ENCODE measurements around the gene MRPS22. TPM values are rescaled to one million over a fixed set of nuclear protein-coding genes. Genes with fewer than 3 reads are reported as not detected.

MRPS22 gene
- total RNA-seq, 1 experiment from 2014 or later = 95.1 TPM

DNA sequence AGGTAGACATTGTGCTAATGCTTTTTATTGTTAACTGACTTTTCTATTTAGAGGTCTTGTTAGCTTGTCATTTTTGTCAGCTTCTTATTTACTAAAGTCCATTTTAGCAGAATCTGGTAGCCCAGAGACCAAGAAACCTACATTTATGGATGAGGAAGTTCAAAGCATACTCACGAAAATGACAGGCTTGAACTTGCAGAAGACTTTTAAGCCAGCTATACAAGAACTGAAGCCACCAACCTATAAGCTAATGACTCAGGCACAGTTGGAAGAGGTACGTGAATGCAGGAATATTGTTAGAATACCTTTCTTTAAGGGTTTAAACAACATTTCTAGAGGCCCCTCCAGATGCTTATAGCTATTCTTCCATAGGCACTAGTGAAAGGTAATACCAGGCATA lies 3.0 kb downstream of the MRPS22 start:
- Histone ChIP-seq H4K20me1 (ENCODE audit: insufficient read depth) (no peaks in the 10 kb centered on the region), H3K4me1 (ENCODE audit: control insufficient read depth in 1 of 2, insufficient read depth in 2 of 2, low read length in 2 of 2) (peaks cover 6 to 14% of the 10 kb centered on the region in 2 experiments; a peak in 3 of 4 replicates), H3K4me3 (replicated peaks in 1 of 2; ENCODE audit: low read depth in 1 of 2, low read length in 2 of 2) (no peak overlapping the region), H3K9me3 (ENCODE audit: control insufficient read depth in 1 of 2, insufficient read depth in 1 of 2, low read depth in 1 of 2, low read length in 2 of 2) (no peaks in the 10 kb centered on the region), H3K36me3 (ENCODE audit: control insufficient read depth in 1 of 2, insufficient read depth in 2 of 2, low read length in 2 of 2) (peaks cover 36 to 47% of the 10 kb centered on the region in 2 experiments), H3K27me3 (ENCODE audit: insufficient read depth, low read length) (no peaks in the 10 kb centered on the region), H3K4me2 (ENCODE audit: low read length) (no peak overlapping the region), H2AFZ (ENCODE audit: low read depth, low read length, poor library complexity, severe bottlenecking) (no peak overlapping the region), H3K9ac (ENCODE audit: low read length) (no peak overlapping the region), H3K27ac (ENCODE audit: low read depth, low read length) (no peak overlapping the region), H3K9me2 (ENCODE audit: insufficient read depth) (no peaks in the 10 kb centered on the region), H3K79me2 (ENCODE audit: insufficient read depth, low read length) (peaks cover 48% of the 10 kb centered on the region)
- intact Hi-C loops (cut with micrococcal nuclease) = loop anchor here (10.0 kb wide), 1 partner anchor 752 kb away; the partner anchor contains the start of gene CEP70
- ATAC-seq = no peak
- no TSS peak for BruUV-seq (replicated peaks)
- TF ChIP-seq EZH2 (IDR thresholded peaks at IDR 0.05) = no peak
- TF ChIP-seq JUND (IDR thresholded peaks at IDR 0.05) = no peak
- no peak for TF ChIP-seq POLR2AphosphoS5 (IDR thresholded peaks at IDR 0.05; ENCODE audit: low read depth, low read length)
- TF ChIP-seq, protein P1, sequence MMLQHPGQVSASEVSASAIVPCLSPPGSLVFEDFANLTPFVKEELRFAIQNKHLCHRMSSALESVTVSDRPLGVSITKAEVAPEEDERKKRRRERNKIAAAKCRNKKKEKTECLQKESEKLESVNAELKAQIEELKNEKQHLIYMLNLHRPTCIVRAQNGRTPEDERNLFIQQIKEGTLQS (IDR thresholded peaks at IDR 0.05) = no peak
- no peak for TF ChIP-seq RAD21 (IDR thresholded peaks at IDR 0.05; ENCODE audit: low read depth)
- no peak for TF ChIP-seq MAX (IDR thresholded peaks at IDR 0.05)
- no peak for TF ChIP-seq ELF1 (IDR thresholded peaks at IDR 0.05; ENCODE audit: borderline replicate concordance, low read depth)
- no peak for DNase-seq (ENCODE audit: low read depth, low spot score)
- CTCF ChIA-PET = interaction anchor here (1.1 kb wide), 1 partner anchor 423 kb away, joined by 3 read pairs; no protein-coding TSS in a partner anchor
- RAD21 ChIA-PET (ENCODE audit: low non-redundant PET in 1 of 2, low total read pairs in 2 of 2, uncharacterized antibody in 2 of 2, unreplicated experiment in 2 of 2) = no interaction called here
- POLR2A ChIA-PET = no interaction called here

GRCh38 chr3:139353920-139354556 lies 10.2 kb downstream of the MRPS22 start:
- DNase-seq (ENCODE audit: low read depth, low spot score) (peak; percentile 60), ATAC-seq (peak; percentile 95)
- Histone ChIP-seq H3K9me2 (ENCODE audit: insufficient read depth) (no peaks in the 10 kb centered on the region), H3K4me2 (ENCODE audit: low read length) (no peak overlapping the region), H3K27ac (ENCODE audit: low read depth, low read length) (no peak overlapping the region), H4K20me1 (ENCODE audit: insufficient read depth) (no peaks in the 10 kb centered on the region), H3K27me3 (ENCODE audit: insufficient read depth, low read length) (no peaks in the 10 kb centered on the region), H3K79me2 (ENCODE audit: insufficient read depth, low read length) (peaks cover 5% of the 10 kb centered on the region; the same call in 1 of the 2 replicates), H3K4me3 (replicated peaks in 1 of 2; ENCODE audit: low read depth in 1 of 2, low read length in 2 of 2) (no peak overlapping the region), H3K9me3 (ENCODE audit: control insufficient read depth in 1 of 2, insufficient read depth in 1 of 2, low read depth in 1 of 2, low read length in 2 of 2) (no peaks in the 10 kb centered on the region), H3K36me3 (ENCODE audit: control insufficient read depth in 1 of 2, insufficient read depth in 2 of 2, low read length in 2 of 2) (peaks cover 64 to 78% of the 10 kb centered on the region in 2 experiments), H2AFZ (ENCODE audit: low read depth, low read length, poor library complexity, severe bottlenecking) (no peak overlapping the region), H3K9ac (ENCODE audit: low read length) (no peak overlapping the region), H3K4me1 (ENCODE audit: control insufficient read depth in 1 of 2, insufficient read depth in 2 of 2, low read length in 2 of 2) (no peaks in the 10 kb centered on the region)
- ChIA-PET RAD21 (ENCODE audit: low non-redundant PET in 1 of 2, low total read pairs in 2 of 2, uncharacterized antibody in 2 of 2, unreplicated experiment in 2 of 2) (interaction anchor here (1.1 to 1.2 kb wide), 1 partner anchor 242 kb away, joined by 4 to 6 read pairs; no protein-coding TSS in a partner anchor), CTCF (interaction anchor here (0.7 to 2.1 kb wide), 31 partner anchors 9 to 760 kb away, joined by 3 to 18 read pairs (median 5); partner anchors contain the start of genes CEP70, COPB2 and MRPS22), POLR2A (interaction anchor here (1.0 to 1.2 kb wide), 3 partner anchors 9 to 25 kb away, joined by 3 to 5 read pairs (median 4); no protein-coding TSS in a partner anchor)
- no peak for TF ChIP-seq CEBPB (IDR thresholded peaks at IDR 0.05; ENCODE audit: low read depth)
- TF ChIP-seq, protein P1 (IDR thresholded peaks at IDR 0.05) = no peak
- no peak for TF ChIP-seq ZNF274 (IDR thresholded peaks at IDR 0.05; ENCODE audit: low read depth, low read length)
- 0 out of 2 replicates have a peak, but pooled peaks have one; percentile 6 for TF ChIP-seq FOSL1 (IDR thresholded peaks at IDR 0.05; ENCODE audit: low read depth)
- peak; percentile 65 for TF ChIP-seq RAD21 (IDR thresholded peaks at IDR 0.05; ENCODE audit: low read depth)
- peak; percentile 85 to 98 (median 96) for TF ChIP-seq CTCF (IDR thresholded peaks at IDR 0.05 in 2 of 3, conservative IDR thresholded peaks at IDR 0.05 in 1 of 3; ENCODE audit: borderline replicate concordance in 1 of 3, insufficient read depth in 1 of 3, low read depth in 2 of 3, low read length in 2 of 3)
- TF ChIP-seq SRF (IDR thresholded peaks at IDR 0.05; ENCODE audit: low read depth) = no peak
- no TSS peak for BruUV-seq (replicated peaks)
- intact Hi-C loops (cut with micrococcal nuclease) = loop anchor here (1.0 kb wide), 1 partner anchor 208 kb away; no protein-coding TSS in a partner anchor

All from HCT116 (cell line).